Lung (tissue), 12 donors: Measurements from ENCODE around the gene DEDD2. TPM values are rescaled to one million over a fixed set of nuclear protein-coding genes. Genes with fewer than 3 reads are reported as not detected.

Experiments used
- ATAC-seq: fragments of 200-7000 bp; cut with Tn5 transposase; one replicate; pipeline ENCODE4 v1.9.1; 2020; ENCODE audit warnings: moderate number of reproducible peaks; ENCODE audit not compliant: insufficient read depth, low FRiP score
- DNase-seq, 3 donors: peaks; one replicate each; pipeline ENCODE4 v3.0.0-alpha.2; 2013 to 2017
- H3K27ac ChIP-seq, 2 donors: one replicate each; pipeline ENCODE4 v1.5.1; 2013; ENCODE audit warnings: mild to moderate bottlenecking in 2 of 2, moderate library complexity in 2 of 2, control low read depth in 1 of 2, inconsistent platforms in 1 of 2, low read depth in 1 of 2, low read length in 1 of 2
- H3K27me3 ChIP-seq, 3 donors: one replicate each; pipeline ENCODE4 v1.5.1; 2013; ENCODE audit warnings: low read length in 2 of 3; ENCODE audit not compliant: control insufficient read depth in 3 of 3, insufficient read depth in 3 of 3
- H3K36me3 ChIP-seq, 4 donors: one replicate each; pipeline ENCODE4 v1.5.1; 2013; ENCODE audit warnings: low read length in 4 of 4, mild to moderate bottlenecking in 1 of 4, moderate library complexity in 1 of 4; ENCODE audit not compliant: control insufficient read depth in 4 of 4, insufficient read depth in 4 of 4
- H3K4me1 ChIP-seq, 5 donors: one replicate each; pipeline ENCODE4 v1.5.1; 2013; ENCODE audit warnings: low read length in 5 of 5, mild to moderate bottlenecking in 2 of 5, moderate library complexity in 1 of 5; ENCODE audit not compliant: control insufficient read depth in 5 of 5, insufficient read depth in 5 of 5
- H3K4me3 ChIP-seq: one replicate; pipeline ENCODE4 v1.5.1; 2013; ENCODE audit warnings: mild to moderate bottlenecking, control low read depth, moderate library complexity
- H3K9ac ChIP-seq, 2 donors: one replicate each; pipeline ENCODE4 v1.5.1; 2013; ENCODE audit warnings: low read length in 2 of 2, control low read depth in 1 of 2; ENCODE audit not compliant: insufficient read depth in 1 of 2
- H3K9me3 ChIP-seq, 4 donors: one replicate each; pipeline ENCODE4 v1.5.1; 2013; ENCODE audit warnings: low read length in 3 of 4, mild to moderate bottlenecking in 1 of 4, moderate library complexity in 1 of 4; ENCODE audit not compliant: control insufficient read depth in 4 of 4, insufficient read depth in 3 of 4
- CTCF ChIP-seq: IDR thresholded peaks from 2 replicates; pipeline ENCODE4 v1.5.1; 2012; ENCODE audit warnings: mild to moderate bottlenecking; ENCODE audit errors: control extremely low read depth, extremely low read depth
- WGBS, 2 donors: extraction: QIAGEN DNeasy Blood & Tissue Kit; methylation state at CpG; one replicate each; pipeline ENCODE4 v1.1.7; 2013; 5-methylcytosine and 5-hydroxymethylcytosine counted together
- polyA plus RNA-seq, 2 donors: library from polyadenylated mRNA; stranded (reverse); fragments of 200-250 nt; gene quantifications; one replicate each; pipeline ENCODE4 v1.2.1, GENCODE V29; 2013
- total RNA-seq, 2 donors: library from RNA; depleted of rRNA in 1 of 2; stranded (reverse); fragments of >200 nt in 1 of 2; gene quantifications; one replicate each; pipeline ENCODE4 v1.2.1, GENCODE V29; 2014 to 2021
- donor health status: control.
- donor health status: control.
- donor health status: Bipolar disorder and iron deficiency.
- donor health status: healthy.
- donor health status: DM: yes; HTN: yes; CAD: no.

The DEDD2 gene
- total and polyA plus RNA-seq, 4 donors, result 31.4 to 60.8 (median 36.7) TPM

- peaks cover 0 to 33% (median 3%) of the 10 kb centered on the region in 5 donors for H3K4me1 ChIP-seq
These were observed 27.1 kb upstream of the DEDD2 start for GRCh38 chr19:42244347-42245220.

GRCh38 chr19:42242512-42243409 lies 25.3 kb upstream of the DEDD2 start, which contains the start of gene GSK3A:
Gene GSK3A, minus strand, starts transcription at chr19:42242602. Its CDS starts 137 bp downstream, at chr19:42242465.
- H3K4me3 ChIP-seq, result peak within 1 kb of the TSS; percentile 83
- DNase-seq (peak; percentile 99 to 100 (median 100)), ATAC-seq (peak; percentile 87)
- H3K36me3 ChIP-seq, result peaks cover 0 to 23% (median 7%) of the 10 kb centered on the region in 4 donors
- peak within 1 kb of the TSS; percentile 72 to 73 for H3K9ac ChIP-seq
- H3K4me1 ChIP-seq, result peaks cover 0 to 33% (median 3%) of the 10 kb centered on the region in 5 donors
- WGBS, 2 donors, result 0% methylated on average over 62 to 76 of the region's 76 CpGs
- no peak for TF ChIP-seq CTCF
- no peaks in the 10 kb centered on the region for H3K27me3 ChIP-seq
- no peaks in the 10 kb centered on the region for H3K9me3 ChIP-seq
- peak within 1 kb of the TSS; percentile 90 to 94 for H3K27ac ChIP-seq

More at GRCh38 chr19:42244347-42245220, 27.1 kb upstream of the DEDD2 start:
- Histone ChIP-seq H3K36me3 (peaks cover 7 to 18% (median 16%) of the 10 kb centered on the region in 4 donors), H3K27ac (peak overlapping the region; percentile 90 to 94), H3K9ac (peak overlapping the region in 1 of 2 donors; percentile 63), H3K27me3 (no peaks in the 10 kb centered on the region), H3K9me3 (no peaks in the 10 kb centered on the region), H3K4me3 (peak overlapping the region; percentile 37)
- ATAC-seq (peak; percentile 29), DNase-seq (peak; percentile 95 to 97 (median 97))
- WGBS, 2 donors, result 1 to 3% methylated on average over 45 of the region's 45 CpGs
- peak; percentile 56 for TF ChIP-seq CTCF

- no peaks in the 10 kb centered on the region for H3K9me3 ChIP-seq
- WGBS, 2 donors, result 0% methylated on average over 18 to 49 of the region's 49 CpGs
- peaks cover 0 to 33% (median 3%) of the 10 kb centered on the region in 5 donors for H3K4me1 ChIP-seq
These were observed 24.6 kb upstream of the DEDD2 start for GRCh38 chr19:42242069-42242511.

More at GRCh38 chr19:42242069-42242511, 24.6 kb upstream of the DEDD2 start:
- Histone ChIP-seq H3K27me3 (no peaks in the 10 kb centered on the region), H3K36me3 (peaks cover 0 to 23% (median 6%) of the 10 kb centered on the region in 4 donors), H3K9ac (peak overlapping the region; percentile 72 to 73), H3K27ac (peak overlapping the region; percentile 76 to 94), H3K4me3 (peak overlapping the region; percentile 83)
- DNase-seq (no peak), ATAC-seq (no peak)
- TF ChIP-seq CTCF, result no peak
